Progenitor cell of endocrine pancreas (in vitro differentiated cells): ENCODE measurements around the gene FBXO42. TPM values are rescaled to one million over a fixed set of nuclear protein-coding genes. Genes with fewer than 3 reads are reported as not detected.
A peak's percentile ranks its signal among the peaks of the same experiment; 100 is the strongest.

ENCODE experiments used
- DNase-seq: peaks from one replicate; pipeline ENCODE4 v3.0.0; 2021; ENCODE audit warnings: low spot score; ENCODE audit not compliant: unreplicated experiment
- H3K27ac Mint-ChIP-seq: 2 replicates; pipeline ENCODE4 v1.8.0; 2021; ENCODE audit warnings: mild to moderate bottlenecking, moderate library complexity, mixed read lengths
- H3K27me3 Mint-ChIP-seq: 2 replicates; pipeline ENCODE4 v1.8.0; 2021; ENCODE audit warnings: mixed read lengths
- H3K36me3 Mint-ChIP-seq: 2 replicates; pipeline ENCODE4 v1.8.0; 2022; ENCODE audit warnings: mixed read lengths; ENCODE audit not compliant: insufficient read depth
- H3K4me1 Mint-ChIP-seq: 2 replicates; pipeline ENCODE4 v1.8.0; 2021; ENCODE audit warnings: low read depth, mixed read lengths
- H3K4me3 Mint-ChIP-seq: 2 replicates; pipeline ENCODE4 v1.8.0; 2021; ENCODE audit warnings: low read depth, mild to moderate bottlenecking, moderate library complexity, mixed read lengths
- H3K9me3 Mint-ChIP-seq: 2 replicates; pipeline ENCODE4 v1.8.0; 2021; ENCODE audit warnings: low read depth, mixed read lengths
- CTCF ChIP-seq: fragments of 200-600 bp; sonication (generic); IDR thresholded peaks from one replicate; pipeline ENCODE4 v1.5.0; 2021; ENCODE audit warnings: antibody characterized with exemption, mild to moderate bottlenecking; ENCODE audit not compliant: unreplicated experiment
- total RNA-seq: library from RNA; stranded (reverse); gene quantifications from 2 replicates; pipeline ENCODE4 v1.2.1, GENCODE V29; 2021

FBXO42 gene
- total RNA-seq, 1 donor from 2014 or later: 30.5 TPM

DNA sequence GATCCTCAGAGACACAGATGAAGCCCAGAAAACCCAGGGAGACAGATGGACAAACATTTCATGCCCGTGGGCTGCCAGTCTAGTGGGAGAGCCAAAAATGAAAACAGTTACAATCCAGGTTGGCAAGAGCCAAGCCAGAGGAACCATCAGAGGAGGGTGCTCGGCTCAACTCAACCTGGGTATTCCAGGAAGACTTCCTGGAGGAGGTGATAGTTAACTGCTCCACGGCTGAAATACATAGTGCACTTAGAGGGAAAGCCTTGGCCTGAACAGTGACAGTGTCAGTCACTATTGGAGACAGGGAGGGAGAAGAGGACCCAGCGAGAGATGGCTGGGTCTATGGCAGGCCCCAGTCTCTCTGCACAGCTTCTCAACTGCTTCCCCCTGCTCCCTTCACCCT, 141.7 kb downstream of the FBXO42 start:
- no peak for DNase-seq
- Mint-ChIP-seq H3K27ac (no peak overlapping the region), H3K9me3 (no peaks in the 10 kb centered on the region), H3K27me3 (no peaks in the 10 kb centered on the region), H3K4me1 (peaks cover 30% of the 10 kb centered on the region), H3K36me3 (peaks cover 4% of the 10 kb centered on the region), H3K4me3 (peak overlapping the region; percentile 85)
- TF ChIP-seq CTCF: no peak

DNA sequence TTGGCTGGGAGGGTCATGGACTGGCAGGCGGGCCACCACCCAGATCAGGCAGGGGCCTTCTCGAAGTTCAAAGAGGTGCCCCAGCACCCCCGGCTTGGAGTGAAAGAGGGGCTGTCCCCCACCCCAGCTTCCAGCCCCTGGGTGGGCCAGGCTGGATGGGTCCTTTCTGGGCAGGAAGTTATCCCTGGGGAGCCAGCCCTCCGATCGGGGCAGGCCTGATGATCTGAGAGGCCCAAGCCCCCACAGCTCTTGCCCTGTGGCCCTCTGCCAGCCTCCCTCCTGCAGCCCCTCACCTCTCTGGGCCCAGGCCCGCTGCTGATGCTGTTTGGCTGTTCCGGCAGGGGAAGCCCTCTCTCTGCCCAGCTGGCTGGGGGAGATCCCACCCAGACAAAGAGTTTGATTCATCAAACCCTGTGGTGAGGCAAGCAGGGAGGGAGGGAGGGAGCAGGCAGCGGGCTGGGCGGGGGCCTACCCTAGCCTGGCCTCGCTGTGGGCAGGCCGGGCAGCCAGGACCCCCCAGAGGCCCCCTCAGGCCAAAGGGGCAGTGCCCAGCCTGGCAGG, 142.4 kb downstream of the FBXO42 start:
- Mint-ChIP-seq H3K36me3 (peaks cover 5% of the 10 kb centered on the region), H3K4me1 (peaks cover 30% of the 10 kb centered on the region), H3K4me3 (peak overlapping the region; percentile 85), H3K27ac (no peak overlapping the region), H3K27me3 (no peaks in the 10 kb centered on the region), H3K9me3 (no peaks in the 10 kb centered on the region)
- no peak for DNase-seq
- no peak for TF ChIP-seq CTCF

GRCh38 chr1:16209132-16209846, 143.0 kb downstream of the FBXO42 start:
- no peak for DNase-seq
- Mint-ChIP-seq H3K9me3 (no peaks in the 10 kb centered on the region), H3K36me3 (peaks cover 7% of the 10 kb centered on the region), H3K4me1 (peaks cover 30% of the 10 kb centered on the region), H3K4me3 (peak overlapping the region; percentile 85), H3K27ac (peak overlapping the region; percentile 6), H3K27me3 (no peaks in the 10 kb centered on the region)
- no peak for TF ChIP-seq CTCF

DNA sequence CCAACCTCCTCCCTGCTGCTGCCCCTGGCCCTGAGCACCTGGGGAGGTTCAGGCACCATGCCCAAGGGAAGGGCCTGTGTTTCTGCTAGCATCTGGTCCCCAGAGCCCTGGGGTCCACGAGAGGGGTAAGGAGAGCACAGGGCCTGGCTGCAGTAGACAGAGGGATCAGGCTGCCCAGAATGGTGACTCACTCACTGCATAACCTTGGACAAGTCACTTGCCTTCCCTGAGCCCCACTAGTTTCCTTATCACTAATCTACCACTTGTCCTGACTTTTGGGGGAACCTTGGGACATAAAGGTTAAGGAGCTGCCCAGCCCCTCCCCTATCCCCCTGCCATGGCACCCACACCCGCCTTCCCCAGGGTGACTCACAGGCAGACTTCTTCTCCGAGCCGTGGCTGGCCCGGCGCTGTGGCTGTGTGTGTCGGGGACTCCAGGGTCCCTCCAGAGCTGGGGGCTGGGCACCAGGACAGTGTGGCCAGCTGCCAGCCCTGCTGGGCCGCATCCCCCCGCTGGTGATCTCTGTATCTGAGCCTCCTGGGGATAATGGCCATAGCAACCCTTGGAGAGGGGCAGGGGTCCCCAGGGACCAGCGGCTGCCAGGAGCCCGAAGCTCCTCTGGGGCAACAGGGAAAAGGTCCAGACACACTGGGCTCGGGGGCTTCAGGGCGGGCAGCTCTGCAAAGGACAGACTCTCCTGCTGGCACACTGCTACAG, 143.9 kb downstream of the FBXO42 start:
- no peaks in the 10 kb centered on the region for H3K9me3 Mint-ChIP-seq
- no peak for DNase-seq
- peaks cover 12% of the 10 kb centered on the region for H3K36me3 Mint-ChIP-seq
- H3K27ac Mint-ChIP-seq: no peak overlapping the region
- no peaks in the 10 kb centered on the region for H3K27me3 Mint-ChIP-seq
- H3K4me1 Mint-ChIP-seq: peaks cover 30% of the 10 kb centered on the region
- peak overlapping the region; percentile 45 for H3K4me3 Mint-ChIP-seq
- TF ChIP-seq CTCF: no peak
